GM19463 (cell line): ENCODE results near the gene RBM19.
"Not testable (repeated sequence)": the region's sequence is repeated elsewhere in the genome, so short reads cannot be mapped to it uniquely, and the experiment has no call there.

Experiments
- ATAC-seq: cut with Tn5 transposase; IDR thresholded peaks from one replicate; pipeline ENCODE4 v1.9.1; 2021; ENCODE audit warnings: mild to moderate bottlenecking, moderate library complexity; ENCODE audit not compliant: unreplicated experiment

Gene RBM19

GRCh38 chr12:113809462-113810220, 156.5 kb downstream of the RBM19 start:
- ATAC-seq: not testable (repeated sequence)

GRCh38 chr12:113808095-113808951, 157.8 kb downstream of the RBM19 start:
- ATAC-seq: no peak

GRCh38 chr12:113805673-113806072, 160.5 kb downstream of the RBM19 start:
- ATAC-seq: no peak

- no peak for ATAC-seq
These were observed 161.0 kb downstream of the RBM19 start for GRCh38 chr12:113804961-113805600.

- ATAC-seq: no peak
These were observed 162.4 kb downstream of the RBM19 start for GRCh38 chr12:113803759-113804140.

- ATAC-seq: no peak
These were observed 163.0 kb downstream of the RBM19 start for GRCh38 chr12:113802966-113803758.

GRCh38 chr12:113802000-113802749, 163.9 kb downstream of the RBM19 start:
- ATAC-seq: no peak

- ATAC-seq: no peak
These were observed 165.9 kb downstream of the RBM19 start for GRCh38 chr12:113800201-113800600.

GRCh38 chr12:113798552-113798951, 167.6 kb downstream of the RBM19 start:
- ATAC-seq: no peak

GRCh38 chr12:113797535-113797868, 168.6 kb downstream of the RBM19 start:
- ATAC-seq: no peak

GRCh38 chr12:113796852-113797534, 169.1 kb downstream of the RBM19 start:
- no peak for ATAC-seq

GRCh38 chr12:113796066-113796827, 169.9 kb downstream of the RBM19 start:
- ATAC-seq: no peak

GRCh38 chr12:113795445-113795844, 170.7 kb downstream of the RBM19 start:
- ATAC-seq: no peak

GRCh38 chr12:113794774-113795173, 171.4 kb downstream of the RBM19 start:
- no peak for ATAC-seq

- no peak for ATAC-seq
These were observed 172.9 kb downstream of the RBM19 start for GRCh38 chr12:113793250-113793649.

- ATAC-seq: no peak
These were observed 173.7 kb downstream of the RBM19 start for GRCh38 chr12:113792450-113792849.

- ATAC-seq: no peak
These were observed 177.9 kb downstream of the RBM19 start for GRCh38 chr12:113788020-113788856.

GRCh38 chr12:113786107-113786506, 180.0 kb downstream of the RBM19 start:
- no peak for ATAC-seq
